HCT116 (cell line): ENCODE data around the gene IRX6. TPM values are rescaled to one million over a fixed set of nuclear protein-coding genes. Genes with fewer than 3 reads are reported as not detected.

Experiments
- ATAC-seq: fragments of 200-7000 bp; cut with Tn5 transposase; 2 replicates; pipeline ENCODE4 v1.9.1; 2020; ENCODE audit warnings: mild to moderate bottlenecking, moderate library complexity
- BruUV-seq: library from RNA; stranded (reverse); fragments of 400-500 nt; replicated peaks from 2 replicates; lab custom pipeline; 2021; lab: Mats Ljungman, UMichigan
- CTCF ChIA-PET: fragments of 300-600 bp; sonication (Branson Sonifier 250); formaldehyde crosslinking; loops from one replicate; lab custom pipeline; 2021; ENCODE audit warnings: antibody characterized with exemption; lab: Charles Lee
- POLR2A ChIA-PET: fragments of 300-600, 350-600 bp; sonication (Branson Sonifier 250); formaldehyde crosslinking; loops from one replicate; lab custom pipeline; 2021; ENCODE audit warnings: antibody characterized with exemption; lab: Charles Lee
- RAD21 ChIA-PET, 2 experiments: fragments of 300-600 bp; sonication (Branson Sonifier 250); formaldehyde crosslinking; loops; one replicate each; lab custom pipeline; 2023; ENCODE audit warnings: low total read pairs in 2 of 2; ENCODE audit not compliant: uncharacterized antibody in 2 of 2, unreplicated experiment in 2 of 2, low non-redundant PET in 1 of 2; lab: Charles Lee
- DNase-seq: peaks from one replicate; pipeline ENCODE4 v3.0.0-alpha.2; 2010; ENCODE audit warnings: low read depth, low spot score
- H2AFZ ChIP-seq: fragments of 200-600 bp; shearing (Covaris generic), sonication (generic); 2 replicates; pipeline ENCODE4 v1.6.1; 2017; ENCODE audit warnings: low read depth, mixed run types, mixed read lengths, antibody characterized with exemption, low read length; ENCODE audit not compliant: poor library complexity, severe bottlenecking
- H3K27ac ChIP-seq: 2 replicates; pipeline ENCODE4 v1.5.1; 2012; ENCODE audit warnings: low read depth, low read length
- H3K27me3 ChIP-seq: fragments of 200-600 bp; sonication (generic); 2 replicates; pipeline ENCODE4 v1.6.1; 2016; ENCODE audit warnings: mixed run types, low read length, mixed read lengths; ENCODE audit not compliant: insufficient read depth
- H3K36me3 ChIP-seq, 2 experiments: fragments of 200-500 bp in 1 of 2; fragments of 200-600 bp in 1 of 2; sonication (Bioruptor generic) in 1 of 2; sonication (generic) in 1 of 2; 2 replicates each; pipeline versions ENCODE4 v1.5.1 to v1.6.1; 2014 to 2016; ENCODE audit warnings: low read length in 2 of 2, inconsistent platforms in 1 of 2, mixed read lengths in 1 of 2, mixed run types in 1 of 2; ENCODE audit not compliant: insufficient read depth in 2 of 2, control insufficient read depth in 1 of 2
- H3K4me1 ChIP-seq, 2 experiments: fragments of 200-600 bp in 1 of 2; sonication (generic) in 1 of 2; 2 replicates each; pipeline versions ENCODE4 v1.5.1 to v1.6.1; 2012 to 2017; ENCODE audit warnings: low read length in 2 of 2, inconsistent platforms in 1 of 2, mild to moderate bottlenecking in 1 of 2, mixed read lengths in 1 of 2, mixed run types in 1 of 2, moderate library complexity in 1 of 2; ENCODE audit not compliant: insufficient read depth in 2 of 2, control insufficient read depth in 1 of 2
- H3K4me2 ChIP-seq: fragments of 200-600 bp; sonication (generic); 2 replicates; pipeline ENCODE4 v1.6.1; 2017; ENCODE audit warnings: mixed run types, low read length, mixed read lengths
- H3K4me3 ChIP-seq, 2 experiments: fragments of 200-600 bp in 1 of 2; sonication (generic) in 1 of 2; replicated peaks in 1 of 2; 2 replicates each; pipeline ENCODE4 v1.5.1; 2011 to 2016; ENCODE audit warnings: low read length in 2 of 2, control low read depth in 1 of 2, low read depth in 1 of 2, mild to moderate bottlenecking in 1 of 2, mixed read lengths in 1 of 2, mixed run types in 1 of 2
- H3K79me2 ChIP-seq: fragments of 200-600 bp; sonication (generic); 2 replicates; pipeline ENCODE4 v1.6.1; 2017; ENCODE audit warnings: mild to moderate bottlenecking, mixed run types, low read length, moderate library complexity, mixed read lengths; ENCODE audit not compliant: insufficient read depth
- H3K9ac ChIP-seq: fragments of 200-600 bp; sonication (generic); 2 replicates; pipeline ENCODE4 v1.6.1; 2016; ENCODE audit warnings: low read length, mixed read lengths
- H3K9me2 ChIP-seq: fragments of 200-600 bp; sonication (generic), shearing (Covaris generic); 2 replicates; pipeline ENCODE4 v1.6.1; 2017; ENCODE audit warnings: mixed run types, mild to moderate bottlenecking, moderate library complexity; ENCODE audit not compliant: insufficient read depth
- H3K9me3 ChIP-seq, 2 experiments: fragments of 200-500 bp in 1 of 2; fragments of 200-600 bp in 1 of 2; sonication (Bioruptor generic) in 1 of 2; sonication (generic) in 1 of 2; 2 replicates each; pipeline ENCODE4 v1.6.1; 2014 to 2017; ENCODE audit warnings: low read length in 2 of 2, mixed read lengths in 2 of 2, inconsistent platforms in 1 of 2, low read depth in 1 of 2, mild to moderate bottlenecking in 1 of 2, mixed run types in 1 of 2, moderate library complexity in 1 of 2; ENCODE audit not compliant: control insufficient read depth in 1 of 2, insufficient read depth in 1 of 2
- H4K20me1 ChIP-seq: fragments of 200-600 bp; sonication (generic), shearing (Covaris generic); 2 replicates; pipeline ENCODE4 v1.6.1; 2017; ENCODE audit warnings: mixed run types, mild to moderate bottlenecking, moderate library complexity; ENCODE audit not compliant: insufficient read depth
- CBX3 ChIP-seq: IDR thresholded peaks from 2 replicates; pipeline ENCODE4 v1.6.1; 2012; ENCODE audit warnings: low read depth
- CEBPB ChIP-seq: IDR thresholded peaks from 2 replicates; pipeline ENCODE4 v1.6.1; 2012; ENCODE audit warnings: low read depth
- ELF1 ChIP-seq: IDR thresholded peaks from 2 replicates; pipeline ENCODE4 v1.6.1; 2012; ENCODE audit warnings: low read depth, borderline replicate concordance
- FOSL1 ChIP-seq: IDR thresholded peaks from 2 replicates; pipeline ENCODE4 v1.6.1; 2012; ENCODE audit warnings: low read depth
- MAX ChIP-seq: IDR thresholded peaks from 2 replicates; pipeline ENCODE4 v1.6.1; 2012
- RAD21 ChIP-seq: IDR thresholded peaks from 2 replicates; pipeline ENCODE4 v1.6.1; 2012; ENCODE audit warnings: low read depth, mild to moderate bottlenecking
- REST ChIP-seq: IDR thresholded peaks from 2 replicates; pipeline ENCODE4 v1.6.1; 2012; ENCODE audit warnings: low read depth
- SIN3A ChIP-seq: IDR thresholded peaks from 2 replicates; pipeline ENCODE4 v1.6.1; 2012; ENCODE audit warnings: low read depth
- SP1 ChIP-seq: IDR thresholded peaks from 2 replicates; pipeline ENCODE4 v1.6.1; 2012; ENCODE audit warnings: low read depth
- SRF ChIP-seq: IDR thresholded peaks from 2 replicates; pipeline ENCODE4 v1.6.1; 2012; ENCODE audit warnings: low read depth
- TCF7L2 ChIP-seq: IDR thresholded peaks from 2 replicates; pipeline ENCODE4 v1.7.0; 2011; ENCODE audit warnings: borderline replicate concordance, inconsistent platforms; ENCODE audit not compliant: insufficient read depth, insufficient read length; ENCODE audit errors: extremely low read depth
- ZBTB33 ChIP-seq: IDR thresholded peaks from 2 replicates; pipeline ENCODE4 v1.6.1; 2011; ENCODE audit warnings: mild to moderate bottlenecking, low read length, moderate library complexity; ENCODE audit not compliant: insufficient replicate concordance; ENCODE audit errors: extremely low read depth
- intact Hi-C: fragments of 100-400 bp; cut with micrococcal nuclease; formaldehyde crosslinking; loops from 2 replicates; pipeline ENCODE4 v1.10.0; 2022
- total RNA-seq: library from RNA; stranded (reverse); gene quantifications from one replicate; pipeline ENCODE4 v1.2.1, GENCODE V29; 2021; ENCODE audit not compliant: unreplicated experiment

The IRX6 gene
- total RNA-seq, 1 experiment from 2014 or later = not detected

DNA sequence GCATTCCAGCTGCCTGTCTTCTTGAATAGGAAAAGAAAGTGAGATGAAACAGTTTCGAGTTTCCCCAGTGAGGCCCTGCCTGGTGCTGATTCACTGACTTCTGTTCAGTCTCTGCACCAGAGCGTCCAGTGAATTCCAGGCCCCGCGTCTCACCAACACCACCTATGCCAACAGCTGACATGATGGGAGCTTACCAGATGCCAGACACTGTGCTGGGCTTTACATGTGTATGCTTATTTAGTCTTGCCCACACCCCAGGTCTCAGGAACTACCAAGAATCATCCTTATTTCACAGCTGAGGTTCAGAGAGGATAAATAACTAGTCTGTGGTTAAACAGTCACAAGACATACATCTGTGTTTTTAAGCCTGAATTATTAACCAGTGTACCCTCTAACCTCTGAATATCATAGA lies 29.1 kb upstream of the IRX6 start:
- no peak for ATAC-seq
- POLR2A ChIA-PET = no interaction called here
- BruUV-seq = no TSS peak
- RAD21 ChIA-PET = no interaction called here
- no peak overlapping the region for H3K4me3 ChIP-seq
- H2AFZ ChIP-seq = no peak overlapping the region
- no peaks in the 10 kb centered on the region for H4K20me1 ChIP-seq
- H3K4me2 ChIP-seq = no peak overlapping the region
- no peaks in the 10 kb centered on the region for H3K9me3 ChIP-seq
- H3K9me2 ChIP-seq = no peaks in the 10 kb centered on the region
- no peak for TF ChIP-seq CEBPB
- TF ChIP-seq SIN3A = no peak
- no peak for TF ChIP-seq MAX
- TF ChIP-seq REST = no peak
- TF ChIP-seq FOSL1 = no peak
- no peak for TF ChIP-seq ZBTB33
- no peak for TF ChIP-seq TCF7L2
- no peak for TF ChIP-seq ELF1
- TF ChIP-seq RAD21 = no peak
- TF ChIP-seq SP1 = no peak
- TF ChIP-seq CBX3 = no peak
- TF ChIP-seq SRF = no peak
- peaks cover 0 to 13% of the 10 kb centered on the region in 2 experiments; a peak in 1 of 4 replicates for H3K4me1 ChIP-seq
- no peak for DNase-seq
- no peaks in the 10 kb centered on the region for H3K36me3 ChIP-seq
- H3K79me2 ChIP-seq = no peaks in the 10 kb centered on the region
- H3K27ac ChIP-seq = no peak overlapping the region
- CTCF ChIA-PET = no interaction called here
- peaks cover 12% of the 10 kb centered on the region; the same call in 1 of the 2 replicates for H3K27me3 ChIP-seq
- no peak overlapping the region for H3K9ac ChIP-seq
- intact Hi-C loops = loop anchor here (10.0 kb wide), 1 partner anchor 220 kb away; no protein-coding TSS in a partner anchor
